ENCODE results near the gene DAP. TPM values are rescaled to one million over a fixed set of nuclear protein-coding genes. Genes with fewer than 3 reads are reported as not detected.

The DAP gene
- total and polyA plus RNA-seq, 12 donors, result 14.2 to 52.5 (median 28.0) TPM

DNA sequence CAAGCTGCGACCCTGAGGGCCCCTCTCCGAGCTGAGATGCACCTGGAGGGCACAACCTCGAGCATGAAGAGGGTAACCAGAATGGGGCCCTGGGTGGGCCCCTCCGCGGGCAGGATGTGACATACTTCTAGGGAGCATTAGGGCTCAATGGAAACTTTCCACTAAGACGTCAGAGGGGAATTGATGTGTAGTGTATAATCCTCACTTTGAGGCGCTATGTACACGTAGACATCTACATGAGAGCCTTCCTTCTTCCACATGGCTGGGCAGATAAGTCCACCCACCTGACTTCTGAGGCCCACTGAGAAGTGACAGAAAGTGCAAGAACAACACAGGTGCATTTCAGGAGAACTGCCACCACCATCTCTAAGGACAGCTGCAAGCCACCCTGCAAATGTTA is 61.0 kb downstream of the DAP start:
- H3K27ac ChIP-seq, result no peak overlapping the region
- TF ChIP-seq, protein P1, sequence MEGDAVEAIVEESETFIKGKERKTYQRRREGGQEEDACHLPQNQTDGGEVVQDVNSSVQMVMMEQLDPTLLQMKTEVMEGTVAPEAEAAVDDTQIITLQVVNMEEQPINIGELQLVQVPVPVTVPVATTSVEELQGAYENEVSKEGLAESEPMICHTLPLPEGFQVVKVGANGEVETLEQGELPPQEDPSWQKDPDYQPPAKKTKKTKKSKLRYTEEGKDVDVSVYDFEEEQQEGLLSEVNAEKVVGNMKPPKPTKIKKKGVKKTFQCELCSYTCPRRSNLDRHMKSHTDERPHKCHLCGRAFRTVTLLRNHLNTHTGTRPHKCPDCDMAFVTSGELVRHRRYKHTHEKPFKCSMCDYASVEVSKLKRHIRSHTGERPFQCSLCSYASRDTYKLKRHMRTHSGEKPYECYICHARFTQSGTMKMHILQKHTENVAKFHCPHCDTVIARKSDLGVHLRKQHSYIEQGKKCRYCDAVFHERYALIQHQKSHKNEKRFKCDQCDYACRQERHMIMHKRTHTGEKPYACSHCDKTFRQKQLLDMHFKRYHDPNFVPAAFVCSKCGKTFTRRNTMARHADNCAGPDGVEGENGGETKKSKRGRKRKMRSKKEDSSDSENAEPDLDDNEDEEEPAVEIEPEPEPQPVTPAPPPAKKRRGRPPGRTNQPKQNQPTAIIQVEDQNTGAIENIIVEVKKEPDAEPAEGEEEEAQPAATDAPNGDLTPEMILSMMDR (IDR thresholded peaks at IDR 0.05), result no peak
- intact Hi-C loops (cut with DNase I), result loop anchor here in 9 of 10 donors (5.0 to 10.0 kb wide), 13 partner anchors 55 to 1325 kb away; partner anchors contain the start of gene DAP (in 3 of the 9)
- H3K4me1 ChIP-seq, result peaks cover 9 to 50% (median 44%) of the 10 kb centered on the region in 9 donors
- no peaks in the 10 kb centered on the region for H3K27me3 ChIP-seq
- no peak for DNase-seq
- H3K36me3 ChIP-seq, result peaks cover 0 to 9% (median 0%) of the 10 kb centered on the region in 9 donors
- no peak overlapping the region for H3K4me3 ChIP-seq
- WGBS, 2 donors, result 64 to 76% methylated on average over 8 of the region's 8 CpGs
- H3K9me3 ChIP-seq, result no peaks in the 10 kb centered on the region
- no peak for ATAC-seq

DNA sequence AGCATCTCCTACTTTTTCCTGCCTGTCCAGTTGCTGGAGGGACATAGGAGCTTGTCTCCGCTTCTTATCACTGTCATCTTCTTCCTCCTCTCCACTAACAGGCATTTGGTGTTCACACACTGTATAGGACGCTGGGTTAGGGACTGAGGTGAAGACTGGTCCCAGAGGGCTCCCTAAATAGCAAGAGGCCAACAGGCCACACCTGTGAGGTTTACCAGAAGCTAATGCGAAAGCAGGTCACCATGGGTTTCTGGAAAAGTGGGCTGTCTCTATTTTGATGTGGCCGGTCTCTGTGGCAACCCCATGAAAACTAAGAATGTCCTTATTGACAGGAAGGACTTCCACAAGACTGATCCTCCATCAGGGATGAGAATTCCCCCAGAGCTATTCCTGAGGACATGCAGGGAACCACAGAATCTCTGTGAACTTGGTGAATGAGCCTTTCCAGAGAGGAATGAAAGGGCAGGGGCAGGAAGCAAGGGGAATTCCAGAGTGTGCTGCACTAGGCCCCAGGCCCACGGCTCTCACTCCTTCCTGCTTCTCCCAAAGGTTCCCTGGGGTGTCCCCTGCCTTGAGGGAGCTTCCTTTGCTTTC is 61.7 kb downstream of the DAP start:
- WGBS, 2 donors, result 71 to 76% methylated on average over 5 of the region's 5 CpGs
- no peak for DNase-seq
- Histone ChIP-seq H3K27me3 (no peaks in the 10 kb centered on the region), H3K4me3 (no peak overlapping the region), H3K27ac (no peak overlapping the region), H3K9me3 (no peaks in the 10 kb centered on the region), H3K4me1 (peaks cover 9 to 49% (median 39%) of the 10 kb centered on the region in 9 donors), H3K36me3 (peaks cover 0 to 9% (median 0%) of the 10 kb centered on the region in 9 donors)
- ATAC-seq, result no peak
- intact Hi-C loops (cut with DNase I), result loop anchor here in 8 of 10 donors (5.0 to 10.0 kb wide), 10 partner anchors 103 to 1325 kb away; no protein-coding TSS in a partner anchor
- TF ChIP-seq, protein P1 (IDR thresholded peaks at IDR 0.05), result no peak

DNA sequence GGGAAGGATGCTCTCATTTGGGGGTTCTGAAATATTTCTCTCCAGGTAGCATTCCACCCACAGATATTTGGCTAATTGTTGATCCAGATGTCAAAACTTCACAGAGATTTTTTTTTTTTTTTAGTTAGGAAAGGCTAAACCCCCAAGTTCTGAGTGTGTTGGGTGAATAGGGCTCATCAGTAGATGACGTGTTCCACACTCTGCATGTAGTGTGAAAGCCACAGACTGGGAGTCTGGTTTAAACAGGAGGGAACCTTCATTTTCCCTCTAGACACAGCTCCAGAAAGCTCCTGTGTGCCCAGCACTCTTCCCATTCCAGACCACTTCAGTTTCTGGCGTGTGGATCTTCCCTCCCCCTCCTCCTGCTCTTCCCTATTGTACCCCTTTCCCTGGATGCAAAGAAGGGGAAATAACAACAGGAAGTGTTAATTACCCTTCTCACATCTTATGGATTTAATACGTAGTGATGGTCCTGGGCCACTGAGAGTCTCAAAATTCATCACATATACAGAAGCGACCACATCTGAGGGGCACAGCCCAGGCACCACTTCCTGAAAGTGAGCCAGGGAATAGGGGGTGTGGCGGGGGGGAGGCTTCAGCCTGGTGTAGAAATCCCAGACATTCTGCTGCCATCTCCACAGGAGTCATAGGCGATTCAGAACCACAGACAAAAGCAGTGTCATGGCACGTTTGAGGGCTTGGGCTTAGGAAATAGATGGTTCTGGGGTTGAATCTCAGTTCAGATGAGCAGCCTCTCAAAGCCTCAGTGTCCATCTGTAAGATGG is 65.1 kb downstream of the DAP start:
- WGBS, 2 donors, result 72 to 79% methylated on average over 7 of the region's 7 CpGs
- Histone ChIP-seq H3K4me1 (peaks cover 0 to 18% (median 10%) of the 10 kb centered on the region in 9 donors), H3K4me3 (no peak overlapping the region), H3K27me3 (no peaks in the 10 kb centered on the region), H3K27ac (no peak overlapping the region), H3K9me3 (no peaks in the 10 kb centered on the region), H3K36me3 (peaks cover 0 to 9% (median 0%) of the 10 kb centered on the region in 9 donors)
- intact Hi-C loops (cut with DNase I), result loop anchor here in 8 of 10 donors (5.0 to 10.0 kb wide), 10 partner anchors 106 to 1329 kb away; no protein-coding TSS in a partner anchor
- TF ChIP-seq, protein P1 (IDR thresholded peaks at IDR 0.05), result no peak
- ATAC-seq, result peak in 1 of 8 donors; percentile 29
- no peak for DNase-seq

DNA sequence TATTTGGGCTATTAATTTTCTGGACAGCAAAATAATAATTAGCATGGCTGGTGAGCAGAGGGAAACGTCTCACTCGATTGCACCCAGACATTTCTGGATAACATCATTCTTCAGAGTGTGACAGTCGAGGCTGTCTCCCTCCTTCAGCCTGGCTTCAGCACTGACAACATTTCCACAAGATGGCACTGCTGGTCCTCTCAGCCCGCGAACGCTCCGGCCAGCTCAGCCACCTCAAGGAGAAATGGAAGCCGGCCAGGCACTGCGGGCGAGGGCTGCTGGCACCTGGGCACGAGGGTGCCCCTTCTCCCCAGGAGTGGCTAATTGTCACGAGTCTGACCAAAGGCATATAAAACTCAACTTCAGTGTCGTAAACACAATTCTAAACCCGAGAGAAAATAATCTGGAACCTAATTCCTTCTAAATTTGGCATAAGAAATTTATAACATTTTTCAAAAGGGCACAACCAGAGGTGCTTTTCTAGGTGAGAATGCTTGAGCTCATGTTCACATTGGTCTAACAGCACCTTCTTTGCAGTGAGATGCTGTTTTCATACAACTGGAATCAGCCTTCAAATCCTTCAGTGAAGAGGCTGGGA is 65.9 kb downstream of the DAP start:
- H3K4me3 ChIP-seq, result no peak overlapping the region
- 13 to 14% methylated on average over 14 of the region's 14 CpGs for WGBS, 2 donors
- intact Hi-C loops (cut with DNase I), result loop anchor here in 8 of 10 donors (5.0 to 10.0 kb wide), 10 partner anchors 107 to 1330 kb away; no protein-coding TSS in a partner anchor

More for the DNA sequence above, 65.9 kb downstream of the DAP start:
- TF ChIP-seq, protein P1 (IDR thresholded peaks at IDR 0.05), result peak; percentile 42 to 88 (median 79)
- ATAC-seq, result peak; percentile 81 to 92 (median 88)
- H3K27ac ChIP-seq, result no peak overlapping the region
- DNase-seq, result peak; percentile 71 to 75
- peaks cover 0 to 18% (median 10%) of the 10 kb centered on the region in 9 donors for H3K4me1 ChIP-seq
- no peaks in the 10 kb centered on the region for H3K9me3 ChIP-seq
- H3K27me3 ChIP-seq, result no peaks in the 10 kb centered on the region
- H3K36me3 ChIP-seq, result peaks cover 0 to 7% (median 0%) of the 10 kb centered on the region in 9 donors
